ENCODE data around the gene GMDS. TPM values are rescaled to one million over a fixed set of nuclear protein-coding genes. Genes with fewer than 3 reads are reported as not detected.

Gene GMDS
- polyA plus RNA-seq, 1 of the 3 experiments (the other 2 are of a cell fraction) = 12.3 TPM

- no peak for TF ChIP-seq RXRA (IDR thresholded peaks at IDR 0.05; ENCODE audit: borderline replicate concordance, low read depth)
- no peak for TF ChIP-seq RFX5 (IDR thresholded peaks at IDR 0.05; ENCODE audit: low read length)
- no peak for TF ChIP-seq FOSL2 (IDR thresholded peaks at IDR 0.05; ENCODE audit: borderline replicate concordance, low read depth)
- no peak for TF ChIP-seq TAF1 (IDR thresholded peaks at IDR 0.05; ENCODE audit: borderline replicate concordance, low read depth, low read length)
- no peak for TF ChIP-seq MEF2A (IDR thresholded peaks at IDR 0.05; ENCODE audit: borderline replicate concordance, low read depth)
- TF ChIP-seq MAX (IDR thresholded peaks at IDR 0.05; ENCODE audit: low read depth) = no peak
These were observed 287.1 kb downstream of the GMDS start (continued) for GRCh38 chr6:1958257-1958656.

- Histone ChIP-seq H3F3A (replicated peaks; ENCODE audit: insufficient read depth) (peaks cover 5% of the 10 kb centered on the region), H4K20me1 (ENCODE audit: insufficient read depth) (no peaks in the 10 kb centered on the region)
These were observed 287.7 kb downstream of the GMDS start for GRCh38 chr6:1957746-1958145.

More at GRCh38 chr6:1957746-1958145, 287.7 kb downstream of the GMDS start:
- TF ChIP-seq USF1 (IDR thresholded peaks at IDR 0.05; ENCODE audit: borderline replicate concordance, low read depth) = no peak
- no peak for TF ChIP-seq MEF2A (IDR thresholded peaks at IDR 0.05; ENCODE audit: borderline replicate concordance, low read depth)
- no peak for TF ChIP-seq EZH2phosphoT487 (IDR thresholded peaks at IDR 0.05; ENCODE audit: borderline replicate concordance, low read depth)
- TF ChIP-seq RFX5 (IDR thresholded peaks at IDR 0.05; ENCODE audit: low read length) = no peak
- TF ChIP-seq USF2 (IDR thresholded peaks at IDR 0.05; ENCODE audit: borderline replicate concordance, low read depth, low read length) = no peak
- TF ChIP-seq YY1 (IDR thresholded peaks at IDR 0.05; ENCODE audit: low read depth) = no peak
- no peak for TF ChIP-seq NRF1 (IDR thresholded peaks at IDR 0.05; ENCODE audit: low read depth, low read length)
- TF ChIP-seq PBX3 (IDR thresholded peaks at IDR 0.05) = no peak
- no peak for TF ChIP-seq MAX (IDR thresholded peaks at IDR 0.05; ENCODE audit: low read depth)
- TF ChIP-seq SMC3 (IDR thresholded peaks at IDR 0.05; ENCODE audit: low read depth, low read length) = no peak
- TF ChIP-seq NFIC (IDR thresholded peaks at IDR 0.05; ENCODE audit: borderline replicate concordance) = no peak
- TF ChIP-seq SIN3A (IDR thresholded peaks at IDR 0.05; ENCODE audit: borderline replicate concordance, low read depth, low read length) = no peak
- TF ChIP-seq TCF12 (IDR thresholded peaks at IDR 0.05) = no peak
- no peak for TF ChIP-seq IRF3 (IDR thresholded peaks at IDR 0.05; ENCODE audit: low read depth, low read length)
- 71% methylated on average over 5 of the region's 5 CpGs for WGBS (ENCODE audit: low lambda C conversion rate)
- Histone ChIP-seq H3K4me2 (no peak overlapping the region), H3K4me3 (ENCODE audit: low read depth in 2 of 2, low read length in 1 of 2) (no peak overlapping the region), H3K27me3 (ENCODE audit: insufficient read depth) (no peaks in the 10 kb centered on the region), H3K79me2 (ENCODE audit: insufficient read depth) (no peaks in the 10 kb centered on the region), H3K36me3 (replicated peaks in 1 of 2; ENCODE audit: control insufficient read depth in 1 of 2, insufficient read depth in 2 of 2, low read length in 1 of 2) (no peaks in the 10 kb centered on the region), H3K27ac (ENCODE audit: low read depth in 2 of 2, low read length in 1 of 2) (no peak overlapping the region), H2AFZ (ENCODE audit: low read depth) (no peak overlapping the region), H3K9ac (no peak overlapping the region), H3K9me3 (no peaks in the 10 kb centered on the region), H3K4me1 (ENCODE audit: control insufficient read depth in 1 of 2, insufficient read depth in 2 of 2, low read depth in 1 of 2, low read length in 1 of 2) (peaks cover 3 to 4% of the 10 kb centered on the region in 2 experiments; a peak in 2 of 4 replicates), H3K9me2 (no peaks in the 10 kb centered on the region)
- ChIA-PET CTCF (no interaction called here), POLR2A (no interaction called here)
- DNase-seq = no peak

Measured in SK-N-SH (cell line).